Measurements from ENCODE around the gene PGM2. TPM values are rescaled to one million over a fixed set of nuclear protein-coding genes. Genes with fewer than 3 reads are reported as not detected.
A peak's percentile ranks its signal among the peaks of the same experiment; 100 is the strongest.
"Not testable (repeated sequence)": the region's sequence is repeated elsewhere in the genome, so short reads cannot be mapped to it uniquely, and the experiment has no call there.

The PGM2 gene
- polyA plus RNA-seq = 10 to 100 TPM; 21.0 to 57.3 TPM

- peak within 1 kb of the TSS; percentile 88 to 94 for H3K27ac ChIP-seq (ENCODE audit: low read depth in 2 of 2, low read length in 1 of 2)
- H3K4me1 ChIP-seq (ENCODE audit: control insufficient read depth in 2 of 2, insufficient read depth in 2 of 2, low read length in 1 of 2) = peaks cover 0 to 3% of the 10 kb centered on the region in 2 donors
- peak within 1 kb of the TSS; percentile 83 to 99 for H3K4me3 ChIP-seq (ENCODE audit: low read depth in 1 of 2, low read length in 2 of 2)
- peaks cover 0 to 3% of the 10 kb centered on the region in 2 donors for H3K36me3 ChIP-seq (ENCODE audit: control insufficient read depth in 2 of 2, insufficient read depth in 2 of 2, low read length in 1 of 2)
- no peaks in the 10 kb centered on the region for H3K9me3 ChIP-seq (ENCODE audit: control insufficient read depth in 2 of 2, insufficient read depth in 1 of 2, low read depth in 1 of 2, low read length in 1 of 2)
- no peaks in the 10 kb centered on the region for H3K27me3 ChIP-seq (ENCODE audit: control insufficient read depth in 1 of 2, insufficient read depth in 2 of 2, low read length in 2 of 2)
- 0 to 1% methylated on average over 55 to 57 of the region's 57 CpGs for WGBS, 2 donors
These were observed at the start of gene PGM2 for GRCh38 chr4:37826295-37827029. TSS of gene PGM2 (plus strand) at chr4:37826686. CDS start at chr4:37826733, 47 bp downstream.

GRCh38 chr4:37779896-37780295 is 46.6 kb upstream of the PGM2 start:
- H3K4me3 ChIP-seq (ENCODE audit: low read depth in 1 of 2, low read length in 2 of 2) = no peak overlapping the region
- no peaks in the 10 kb centered on the region for H3K4me1 ChIP-seq (ENCODE audit: control insufficient read depth in 2 of 2, insufficient read depth in 2 of 2, low read length in 1 of 2)

GRCh38 chr4:37780444-37781130 is 45.9 kb upstream of the PGM2 start:
- Histone ChIP-seq H3K9me3 (ENCODE audit: control insufficient read depth in 2 of 2, insufficient read depth in 1 of 2, low read depth in 1 of 2, low read length in 1 of 2) (no peaks in the 10 kb centered on the region), H3K27ac (ENCODE audit: low read depth in 2 of 2, low read length in 1 of 2) (no peak overlapping the region), H3K4me1 (ENCODE audit: control insufficient read depth in 2 of 2, insufficient read depth in 2 of 2, low read length in 1 of 2) (no peaks in the 10 kb centered on the region), H3K4me3 (ENCODE audit: low read depth in 1 of 2, low read length in 2 of 2) (no peak overlapping the region), H3K36me3 (ENCODE audit: control insufficient read depth in 2 of 2, insufficient read depth in 2 of 2, low read length in 1 of 2) (no peaks in the 10 kb centered on the region), H3K27me3 (ENCODE audit: control insufficient read depth in 1 of 2, insufficient read depth in 2 of 2, low read length in 2 of 2) (no peaks in the 10 kb centered on the region)
- 45 to 56% methylated on average over 4 of the region's 4 CpGs for WGBS, 2 donors

More at GRCh38 chr4:37779896-37780295, 46.6 kb upstream of the PGM2 start:
- no peaks in the 10 kb centered on the region for H3K36me3 ChIP-seq (ENCODE audit: control insufficient read depth in 2 of 2, insufficient read depth in 2 of 2, low read length in 1 of 2)
- no peak overlapping the region for H3K27ac ChIP-seq (ENCODE audit: low read depth in 2 of 2, low read length in 1 of 2)
- no peaks in the 10 kb centered on the region for H3K9me3 ChIP-seq (ENCODE audit: control insufficient read depth in 2 of 2, insufficient read depth in 1 of 2, low read depth in 1 of 2, low read length in 1 of 2)
- H3K27me3 ChIP-seq (ENCODE audit: control insufficient read depth in 1 of 2, insufficient read depth in 2 of 2, low read length in 2 of 2) = no peaks in the 10 kb centered on the region

GRCh38 chr4:37781131-37781455 is 45.4 kb upstream of the PGM2 start:
- H3K27ac ChIP-seq (ENCODE audit: low read depth in 2 of 2, low read length in 1 of 2) = no peak overlapping the region
- WGBS, 2 donors = 56 to 58% methylated on average over 2 of the region's 2 CpGs

GRCh38 chr4:37786267-37786666 is 40.2 kb upstream of the PGM2 start:
- not testable (repeated sequence) for H3K36me3 ChIP-seq (ENCODE audit: control insufficient read depth in 2 of 2, insufficient read depth in 2 of 2, low read length in 1 of 2); H3K27me3 ChIP-seq (ENCODE audit: control insufficient read depth in 1 of 2, insufficient read depth in 2 of 2, low read length in 2 of 2); H3K4me1 ChIP-seq (ENCODE audit: control insufficient read depth in 2 of 2, insufficient read depth in 2 of 2, low read length in 1 of 2); H3K4me3 ChIP-seq (ENCODE audit: low read depth in 1 of 2, low read length in 2 of 2); H3K9me3 ChIP-seq (ENCODE audit: control insufficient read depth in 2 of 2, insufficient read depth in 1 of 2, low read depth in 1 of 2, low read length in 1 of 2); H3K27ac ChIP-seq (ENCODE audit: low read depth in 2 of 2, low read length in 1 of 2)
- 87 to 90% methylated on average over 2 of the region's 2 CpGs for WGBS, 2 donors

More at GRCh38 chr4:37781131-37781455, 45.4 kb upstream of the PGM2 start:
- no peak overlapping the region for H3K4me3 ChIP-seq (ENCODE audit: low read depth in 1 of 2, low read length in 2 of 2)
- no peaks in the 10 kb centered on the region for H3K36me3 ChIP-seq (ENCODE audit: control insufficient read depth in 2 of 2, insufficient read depth in 2 of 2, low read length in 1 of 2)
- no peaks in the 10 kb centered on the region for H3K9me3 ChIP-seq (ENCODE audit: control insufficient read depth in 2 of 2, insufficient read depth in 1 of 2, low read depth in 1 of 2, low read length in 1 of 2)
- H3K27me3 ChIP-seq (ENCODE audit: control insufficient read depth in 1 of 2, insufficient read depth in 2 of 2, low read length in 2 of 2) = no peaks in the 10 kb centered on the region
- no peaks in the 10 kb centered on the region for H3K4me1 ChIP-seq (ENCODE audit: control insufficient read depth in 2 of 2, insufficient read depth in 2 of 2, low read length in 1 of 2)

- not testable (repeated sequence) for H3K9me3 ChIP-seq (ENCODE audit: control insufficient read depth in 2 of 2, insufficient read depth in 1 of 2, low read depth in 1 of 2, low read length in 1 of 2); H3K36me3 ChIP-seq (ENCODE audit: control insufficient read depth in 2 of 2, insufficient read depth in 2 of 2, low read length in 1 of 2); H3K4me1 ChIP-seq (ENCODE audit: control insufficient read depth in 2 of 2, insufficient read depth in 2 of 2, low read length in 1 of 2); H3K4me3 ChIP-seq (ENCODE audit: low read depth in 1 of 2, low read length in 2 of 2); H3K27me3 ChIP-seq (ENCODE audit: control insufficient read depth in 1 of 2, insufficient read depth in 2 of 2, low read length in 2 of 2); H3K27ac ChIP-seq (ENCODE audit: low read depth in 2 of 2, low read length in 1 of 2)
- WGBS, 2 donors = 77 to 90% methylated on average over 3 of the region's 3 CpGs
These were observed 38.5 kb upstream of the PGM2 start for GRCh38 chr4:37787883-37788460.

GRCh38 chr4:37788819-37789218 is 37.7 kb upstream of the PGM2 start:
- no peaks in the 10 kb centered on the region for H3K27me3 ChIP-seq (ENCODE audit: control insufficient read depth in 1 of 2, insufficient read depth in 2 of 2, low read length in 2 of 2)
- no peak overlapping the region for H3K4me3 ChIP-seq (ENCODE audit: low read depth in 1 of 2, low read length in 2 of 2)
- H3K4me1 ChIP-seq (ENCODE audit: control insufficient read depth in 2 of 2, insufficient read depth in 2 of 2, low read length in 1 of 2) = no peaks in the 10 kb centered on the region
- H3K36me3 ChIP-seq (ENCODE audit: control insufficient read depth in 2 of 2, insufficient read depth in 2 of 2, low read length in 1 of 2) = no peaks in the 10 kb centered on the region
- H3K9me3 ChIP-seq (ENCODE audit: control insufficient read depth in 2 of 2, insufficient read depth in 1 of 2, low read depth in 1 of 2, low read length in 1 of 2) = no peaks in the 10 kb centered on the region
- 72 to 81% methylated on average over 4 of the region's 4 CpGs for WGBS, 2 donors
- no peak overlapping the region for H3K27ac ChIP-seq (ENCODE audit: low read depth in 2 of 2, low read length in 1 of 2)

GRCh38 chr4:37792241-37792640 is 34.2 kb upstream of the PGM2 start:
- Histone ChIP-seq H3K4me3 (ENCODE audit: low read depth in 1 of 2, low read length in 2 of 2) (no peak overlapping the region), H3K9me3 (ENCODE audit: control insufficient read depth in 2 of 2, insufficient read depth in 1 of 2, low read depth in 1 of 2, low read length in 1 of 2) (no peaks in the 10 kb centered on the region), H3K27me3 (ENCODE audit: control insufficient read depth in 1 of 2, insufficient read depth in 2 of 2, low read length in 2 of 2) (no peaks in the 10 kb centered on the region), H3K27ac (ENCODE audit: low read depth in 2 of 2, low read length in 1 of 2) (no peak overlapping the region), H3K4me1 (ENCODE audit: control insufficient read depth in 2 of 2, insufficient read depth in 2 of 2, low read length in 1 of 2) (no peaks in the 10 kb centered on the region), H3K36me3 (ENCODE audit: control insufficient read depth in 2 of 2, insufficient read depth in 2 of 2, low read length in 1 of 2) (no peaks in the 10 kb centered on the region)
- WGBS, 2 donors = 81 to 95% methylated on average over 1 of the region's 1 CpG

- no peaks in the 10 kb centered on the region for H3K36me3 ChIP-seq (ENCODE audit: control insufficient read depth in 2 of 2, insufficient read depth in 2 of 2, low read length in 1 of 2)
- H3K4me1 ChIP-seq (ENCODE audit: control insufficient read depth in 2 of 2, insufficient read depth in 2 of 2, low read length in 1 of 2) = no peaks in the 10 kb centered on the region
- H3K4me3 ChIP-seq (ENCODE audit: low read depth in 1 of 2, low read length in 2 of 2) = no peak overlapping the region
- H3K27me3 ChIP-seq (ENCODE audit: control insufficient read depth in 1 of 2, insufficient read depth in 2 of 2, low read length in 2 of 2) = no peaks in the 10 kb centered on the region
- no peaks in the 10 kb centered on the region for H3K9me3 ChIP-seq (ENCODE audit: control insufficient read depth in 2 of 2, insufficient read depth in 1 of 2, low read depth in 1 of 2, low read length in 1 of 2)
- H3K27ac ChIP-seq (ENCODE audit: low read depth in 2 of 2, low read length in 1 of 2) = no peak overlapping the region
These were observed 32.9 kb upstream of the PGM2 start for GRCh38 chr4:37793562-37793961.

Measured in esophagus (tissue), 2 donors.